ENCODE results near the gene TUBB6.

- no peak for TF ChIP-seq REST (IDR thresholded peaks at IDR 0.05; ENCODE audit: insufficient replicate concordance, low read depth)
- TF ChIP-seq CTCF (IDR thresholded peaks at IDR 0.05; ENCODE audit: insufficient read depth, low read length), result no peak
These were observed 1.0 kb upstream of the TUBB6 start for GRCh38 chr18:12306752-12307700.

All from HL-60 (cell line).